ENCODE measurements around the gene ZNF385A. TPM values are rescaled to one million over a fixed set of nuclear protein-coding genes. Genes with fewer than 3 reads are reported as not detected.

Gene ZNF385A
- polyA plus RNA-seq, 1 donor from 2014 or later, result 0.46 TPM

- Histone ChIP-seq H3K9ac (ENCODE audit: low read length) (no peak overlapping the region), H3F3A (ENCODE audit: insufficient read depth, low read length, poor library complexity, severe bottlenecking) (no peaks in the 10 kb centered on the region), H3K4me3 (ENCODE audit: low read length) (peak overlapping the region; percentile 62), H3K27me3 (ENCODE audit: insufficient read depth, low read depth, low read length) (no peaks in the 10 kb centered on the region), H3K36me3 (ENCODE audit: insufficient read depth, low read length) (no peaks in the 10 kb centered on the region), H3K4me2 (ENCODE audit: low read length) (peak overlapping the region; percentile 53), H4K20me1 (ENCODE audit: insufficient read depth) (no peaks in the 10 kb centered on the region), H3K79me2 (replicated peaks; ENCODE audit: insufficient read depth, low read length) (no peaks in the 10 kb centered on the region), H3K27ac (ENCODE audit: low read length) (no peak overlapping the region), H2AFZ (ENCODE audit: low read depth, low read length) (no peak overlapping the region), H3K9me2 (ENCODE audit: insufficient read depth, low read length) (no peaks in the 10 kb centered on the region), H3K9me3 (ENCODE audit: low read length) (no peaks in the 10 kb centered on the region)
- TF ChIP-seq POLR2AphosphoS5 (IDR thresholded peaks at IDR 0.05) (no peak), CTCF (IDR thresholded peaks at IDR 0.05; ENCODE audit: poor library complexity, severe bottlenecking) (no peak), RAD21 (conservative IDR thresholded peaks at IDR 0.05) (no peak), EZH2 (IDR thresholded peaks at IDR 0.05; ENCODE audit: borderline replicate concordance, insufficient read depth, low read length, poor library complexity, severe bottlenecking) (no peak), REST (IDR thresholded peaks at IDR 0.05; ENCODE audit: borderline replicate concordance) (no peak)
Observed at GRCh38 chr12:54377797-54378515, 6.6 kb downstream of the ZNF385A start.

- H3K27ac ChIP-seq (ENCODE audit: low read length), result no peak overlapping the region
- H3F3A ChIP-seq (ENCODE audit: insufficient read depth, low read length, poor library complexity, severe bottlenecking), result no peaks in the 10 kb centered on the region
- H2AFZ ChIP-seq (ENCODE audit: low read depth, low read length), result no peak overlapping the region
- no peaks in the 10 kb centered on the region for H3K27me3 ChIP-seq (ENCODE audit: insufficient read depth, low read depth, low read length)
- no peak overlapping the region for H3K9ac ChIP-seq (ENCODE audit: low read length)
- no peaks in the 10 kb centered on the region for H3K9me3 ChIP-seq (ENCODE audit: low read length)
- H4K20me1 ChIP-seq (ENCODE audit: insufficient read depth), result no peaks in the 10 kb centered on the region
- no peaks in the 10 kb centered on the region for H3K79me2 ChIP-seq (replicated peaks; ENCODE audit: insufficient read depth, low read length)
- no peak for TF ChIP-seq EZH2 (IDR thresholded peaks at IDR 0.05; ENCODE audit: borderline replicate concordance, insufficient read depth, low read length, poor library complexity, severe bottlenecking)
- TF ChIP-seq REST (IDR thresholded peaks at IDR 0.05; ENCODE audit: borderline replicate concordance), result no peak
- TF ChIP-seq CTCF (IDR thresholded peaks at IDR 0.05; ENCODE audit: poor library complexity, severe bottlenecking), result no peak
- no peak for TF ChIP-seq POLR2AphosphoS5 (IDR thresholded peaks at IDR 0.05)
- TF ChIP-seq MXI1 (conservative IDR thresholded peaks at IDR 0.05; ENCODE audit: poor library complexity, severe bottlenecking), result no peak
- TF ChIP-seq SMC3 (conservative IDR thresholded peaks at IDR 0.05; ENCODE audit: poor library complexity), result no peak
- TF ChIP-seq RAD21 (conservative IDR thresholded peaks at IDR 0.05), result no peak
- no peak for TF ChIP-seq EP300 (conservative IDR thresholded peaks at IDR 0.05; ENCODE audit: poor library complexity, severe bottlenecking)
- TF ChIP-seq TAF1 (IDR thresholded peaks at IDR 0.05; ENCODE audit: low read depth), result no peak
- H3K36me3 ChIP-seq (ENCODE audit: insufficient read depth, low read length), result no peaks in the 10 kb centered on the region
- H3K9me2 ChIP-seq (ENCODE audit: insufficient read depth, low read length), result no peaks in the 10 kb centered on the region
- no peak overlapping the region for H3K4me3 ChIP-seq (ENCODE audit: low read length)
- H3K4me2 ChIP-seq (ENCODE audit: low read length), result no peak overlapping the region
Observed at GRCh38 chr12:54377007-54377406, 7.5 kb downstream of the ZNF385A start.
